Suprapubic skin (tissue), 4 donors: ENCODE results near the gene WAPL. TPM values are rescaled to one million over a fixed set of nuclear protein-coding genes. Genes with fewer than 3 reads are reported as not detected.

Experiments
- DNase-seq, 2 donors: peaks; one replicate each; pipeline ENCODE4 v3.0.0-alpha.2; 2019; ENCODE audit warnings: low spot score in 2 of 2
- H3K27ac ChIP-seq: fragments of 200-600 bp; sonication (generic); one replicate; pipeline ENCODE4 v1.5.1; 2019
- H3K27me3 ChIP-seq: fragments of 200-600 bp; sonication (generic); one replicate; pipeline ENCODE4 v1.5.1; 2019
- H3K36me3 ChIP-seq: fragments of 200-600 bp; sonication (generic); one replicate; pipeline ENCODE4 v1.5.1; 2019
- H3K4me1 ChIP-seq: fragments of 200-600 bp; sonication (generic); one replicate; pipeline ENCODE4 v1.5.1; 2019
- H3K4me3 ChIP-seq: fragments of 200-600 bp; sonication (generic); one replicate; pipeline ENCODE4 v1.5.1; 2019; ENCODE audit warnings: mild to moderate bottlenecking
- H3K9me3 ChIP-seq: fragments of 200-600 bp; sonication (generic); one replicate; pipeline ENCODE4 v1.5.1; 2019
- EP300 ChIP-seq: sonication (generic); formaldehyde crosslinking; IDR thresholded peaks from one replicate; pipeline ENCODE4 v1.6.1; 2017; ENCODE audit warnings: antibody characterized with exemption
- POLR2A ChIP-seq, 2 donors: fragments of 450-650 bp; IDR thresholded peaks; one replicate each; pipeline ENCODE4 v1.6.1; 2017; ENCODE audit warnings: antibody characterized with exemption in 2 of 2, mild to moderate bottlenecking in 2 of 2, moderate library complexity in 2 of 2
- POLR2AphosphoS5 ChIP-seq, 3 donors: sonication (generic); formaldehyde crosslinking; IDR thresholded peaks; one replicate each; pipeline ENCODE4 v1.6.1; 2017; ENCODE audit warnings: antibody characterized with exemption in 3 of 3
- WGBS: methylation state at CpG from one replicate; pipeline ENCODE4 v1.1.5; 2018; 5-methylcytosine and 5-hydroxymethylcytosine counted together
- total RNA-seq, 4 donors: library from RNA; depleted of rRNA; stranded (reverse); fragments of >200 nt; gene quantifications; one replicate each; pipeline ENCODE4 v1.1.0, GENCODE V29; 2016
- TF ChIP-seq, protein P1 (sequence below), 2 donors: fragments of 200-600 bp in 1 of 2; fragments of 450-650 bp in 1 of 2; sonication (generic) in 1 of 2; IDR thresholded peaks; one replicate each; pipeline ENCODE4 v1.5.1; 2016 to 2019; ENCODE audit warnings: antibody characterized with exemption in 2 of 2, mild to moderate bottlenecking in 1 of 2, moderate library complexity in 1 of 2

The WAPL gene
- total RNA-seq, 4 donors from 2014 or later = 35.4 to 52.0 (median 43.6) TPM

DNA sequence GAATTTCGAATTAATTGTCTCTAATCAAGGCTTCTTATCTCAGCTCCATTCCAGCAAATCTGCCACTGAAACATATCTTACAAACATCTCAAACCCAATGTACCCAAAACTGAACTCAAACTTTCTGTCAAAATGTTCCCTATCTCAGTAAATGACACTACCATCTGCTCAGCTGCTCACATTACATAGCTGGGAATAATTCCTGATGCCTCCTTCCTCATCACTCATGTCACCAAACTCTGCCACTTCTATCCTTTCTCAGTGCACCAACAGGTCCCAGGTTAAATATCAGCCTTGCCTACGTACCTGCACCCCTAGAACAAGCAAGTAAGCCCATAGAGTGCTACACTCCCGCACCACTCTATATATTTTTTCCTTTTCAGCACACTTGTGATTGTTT is 12.4 kb downstream of the WAPL start:
- DNase-seq = no peak
- Histone ChIP-seq H3K9me3 (no peaks in the 10 kb centered on the region), H3K4me3 (no peak overlapping the region), H3K27me3 (no peaks in the 10 kb centered on the region), H3K4me1 (peaks cover 25% of the 10 kb centered on the region), H3K27ac (no peak overlapping the region), H3K36me3 (peaks cover 6% of the 10 kb centered on the region)
- 88% methylated on average over 3 of the region's 3 CpGs for WGBS
- TF ChIP-seq EP300 (no peak), POLR2AphosphoS5 (IDR thresholded peaks at IDR 0.05) (no peak), POLR2A (IDR thresholded peaks at IDR 0.05) (no peak)
- TF ChIP-seq, protein P1, sequence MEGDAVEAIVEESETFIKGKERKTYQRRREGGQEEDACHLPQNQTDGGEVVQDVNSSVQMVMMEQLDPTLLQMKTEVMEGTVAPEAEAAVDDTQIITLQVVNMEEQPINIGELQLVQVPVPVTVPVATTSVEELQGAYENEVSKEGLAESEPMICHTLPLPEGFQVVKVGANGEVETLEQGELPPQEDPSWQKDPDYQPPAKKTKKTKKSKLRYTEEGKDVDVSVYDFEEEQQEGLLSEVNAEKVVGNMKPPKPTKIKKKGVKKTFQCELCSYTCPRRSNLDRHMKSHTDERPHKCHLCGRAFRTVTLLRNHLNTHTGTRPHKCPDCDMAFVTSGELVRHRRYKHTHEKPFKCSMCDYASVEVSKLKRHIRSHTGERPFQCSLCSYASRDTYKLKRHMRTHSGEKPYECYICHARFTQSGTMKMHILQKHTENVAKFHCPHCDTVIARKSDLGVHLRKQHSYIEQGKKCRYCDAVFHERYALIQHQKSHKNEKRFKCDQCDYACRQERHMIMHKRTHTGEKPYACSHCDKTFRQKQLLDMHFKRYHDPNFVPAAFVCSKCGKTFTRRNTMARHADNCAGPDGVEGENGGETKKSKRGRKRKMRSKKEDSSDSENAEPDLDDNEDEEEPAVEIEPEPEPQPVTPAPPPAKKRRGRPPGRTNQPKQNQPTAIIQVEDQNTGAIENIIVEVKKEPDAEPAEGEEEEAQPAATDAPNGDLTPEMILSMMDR (IDR thresholded peaks at IDR 0.05) = no peak

DNA sequence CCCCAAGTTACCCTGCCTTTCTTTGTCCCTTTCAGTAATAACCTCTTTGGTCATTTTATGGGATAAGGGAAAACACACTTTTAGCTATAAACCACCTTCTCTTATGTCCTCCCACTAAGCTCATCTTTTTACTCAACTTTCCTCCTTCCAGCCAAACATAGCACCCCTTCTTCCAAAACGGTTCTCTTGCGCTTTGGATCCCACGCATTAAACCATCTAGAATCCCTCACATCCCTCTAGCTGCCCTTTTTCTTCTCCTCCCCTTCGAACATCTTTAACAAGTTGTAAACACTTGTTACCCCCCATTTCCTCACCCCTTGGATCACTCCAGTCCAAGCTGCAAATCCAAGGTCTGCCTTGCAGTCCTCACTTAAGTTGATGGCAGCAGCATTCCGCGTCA is 13.4 kb downstream of the WAPL start:
- TF ChIP-seq, protein P1 (IDR thresholded peaks at IDR 0.05) = no peak
- TF ChIP-seq POLR2A (IDR thresholded peaks at IDR 0.05) (no peak), POLR2AphosphoS5 (IDR thresholded peaks at IDR 0.05) (no peak), EP300 (no peak)
- Histone ChIP-seq H3K4me1 (peaks cover 24% of the 10 kb centered on the region), H3K9me3 (no peaks in the 10 kb centered on the region), H3K27me3 (no peaks in the 10 kb centered on the region), H3K36me3 (peaks cover 12% of the 10 kb centered on the region), H3K4me3 (no peak overlapping the region), H3K27ac (no peak overlapping the region)
- no peak for DNase-seq
- 93% methylated on average over 6 of the region's 6 CpGs for WGBS

DNA sequence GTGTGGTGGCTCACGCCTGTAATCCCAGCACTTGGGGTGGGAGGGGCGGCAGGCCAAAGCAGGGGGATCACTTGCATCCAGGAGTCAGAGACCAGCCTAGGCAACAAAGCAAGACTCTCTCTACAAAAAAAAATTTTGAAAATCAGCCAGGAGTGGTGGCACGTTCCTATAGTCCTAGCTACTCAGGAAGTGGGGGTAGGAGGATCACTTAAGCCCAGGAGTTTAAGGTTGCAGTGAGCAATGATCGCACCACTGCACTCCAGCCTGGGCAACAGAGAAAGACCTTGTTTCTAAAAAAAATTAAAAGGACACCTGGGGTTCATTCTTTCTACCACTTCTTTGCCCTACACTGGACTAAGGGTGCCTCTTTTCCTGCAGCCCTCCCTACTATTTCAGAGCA is 15.1 kb downstream of the WAPL start:
- no peak for DNase-seq
- 74% methylated on average over 4 of the region's 4 CpGs for WGBS
- H3K36me3 ChIP-seq = peaks cover 26% of the 10 kb centered on the region
- no peak overlapping the region for H3K4me3 ChIP-seq
- no peak overlapping the region for H3K27ac ChIP-seq
- H3K27me3 ChIP-seq = no peaks in the 10 kb centered on the region
- no peaks in the 10 kb centered on the region for H3K9me3 ChIP-seq
- TF ChIP-seq POLR2AphosphoS5 (IDR thresholded peaks at IDR 0.05) (no peak), POLR2A (IDR thresholded peaks at IDR 0.05) (no peak), EP300 (no peak)
- TF ChIP-seq, protein P1 (IDR thresholded peaks at IDR 0.05) = no peak
- peaks cover 10% of the 10 kb centered on the region for H3K4me1 ChIP-seq

DNA sequence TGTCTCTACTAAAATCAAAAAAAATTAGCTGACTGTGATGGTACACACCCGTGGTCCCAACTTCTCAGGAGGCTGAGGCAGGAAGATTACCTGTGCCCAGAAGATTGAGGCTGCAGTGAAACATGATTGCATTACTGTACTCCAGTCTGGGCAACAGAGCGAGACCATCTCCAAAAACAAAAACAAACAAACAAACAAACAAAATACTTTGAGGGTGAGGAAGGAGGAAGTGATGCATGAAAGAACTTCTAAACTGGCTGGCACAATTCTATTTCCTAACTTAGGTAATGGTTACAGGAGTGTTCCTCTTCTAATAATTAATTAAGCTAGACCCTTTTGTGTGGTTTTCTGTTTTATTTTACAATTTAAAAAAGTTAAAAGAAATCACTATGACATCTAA is 15.5 kb downstream of the WAPL start:
- H3K27me3 ChIP-seq = no peaks in the 10 kb centered on the region
- H3K27ac ChIP-seq = no peak overlapping the region
- TF ChIP-seq, protein P1 (IDR thresholded peaks at IDR 0.05) = no peak
- no peak for TF ChIP-seq POLR2A (IDR thresholded peaks at IDR 0.05)
- no peak for TF ChIP-seq EP300
- no peak for TF ChIP-seq POLR2AphosphoS5 (IDR thresholded peaks at IDR 0.05)
- WGBS = 72% methylated on average over 2 of the region's 2 CpGs
- peaks cover 28% of the 10 kb centered on the region for H3K36me3 ChIP-seq
- H3K9me3 ChIP-seq = no peaks in the 10 kb centered on the region
- DNase-seq = no peak
- peaks cover 9% of the 10 kb centered on the region for H3K4me1 ChIP-seq
- H3K4me3 ChIP-seq = no peak overlapping the region

DNA sequence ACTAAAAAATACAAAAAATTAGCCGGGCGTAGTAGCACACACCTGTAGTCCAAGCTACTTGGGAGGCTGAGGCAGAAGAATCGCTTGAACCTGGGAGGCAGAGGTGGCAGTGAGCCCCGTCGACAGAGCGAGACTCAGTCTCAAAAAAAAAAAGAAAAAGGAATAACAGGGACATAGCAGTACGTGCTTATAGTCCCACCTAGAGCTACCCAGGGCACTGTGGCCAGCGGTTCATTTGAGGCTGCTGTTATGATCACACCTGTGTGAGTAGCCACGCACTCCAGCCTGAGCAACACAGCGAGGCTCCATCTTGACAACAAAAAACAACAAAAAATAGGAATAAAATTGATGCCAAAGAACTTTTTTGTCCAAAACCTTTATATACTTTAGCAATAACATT is 17.1 kb downstream of the WAPL start:
- 87% methylated on average over 10 of the region's 10 CpGs for WGBS
- Histone ChIP-seq H3K4me3 (no peak overlapping the region), H3K27me3 (no peaks in the 10 kb centered on the region), H3K9me3 (no peaks in the 10 kb centered on the region), H3K36me3 (peaks cover 29% of the 10 kb centered on the region), H3K4me1 (peaks cover 9% of the 10 kb centered on the region), H3K27ac (no peak overlapping the region)
- no peak for TF ChIP-seq POLR2A (IDR thresholded peaks at IDR 0.05)
- TF ChIP-seq POLR2AphosphoS5 (IDR thresholded peaks at IDR 0.05) = no peak
- no peak for TF ChIP-seq EP300
- TF ChIP-seq, protein P1 (IDR thresholded peaks at IDR 0.05) = no peak
- no peak for DNase-seq
